HFFc6 (cell line): ENCODE results near the gene TGFBRAP1. TPM values are rescaled to one million over a fixed set of nuclear protein-coding genes. Genes with fewer than 3 reads are reported as not detected.

Experiments
- DNase-seq: peaks from one replicate; pipeline ENCODE4 v3.0.0-alpha.2; 2018
- H3K27ac Mint-ChIP-seq: 2 replicates; pipeline ENCODE4 v1.8.0; 2020; ENCODE audit warnings: mild to moderate bottlenecking, mixed read lengths
- H3K27me3 Mint-ChIP-seq: 2 replicates; pipeline ENCODE4 v1.8.0; 2021; ENCODE audit warnings: mild to moderate bottlenecking, moderate library complexity, mixed read lengths; ENCODE audit not compliant: insufficient read depth
- H3K36me3 Mint-ChIP-seq: 2 replicates; pipeline ENCODE4 v1.8.0; 2021; ENCODE audit warnings: low read depth, mixed read lengths
- H3K4me1 Mint-ChIP-seq: 2 replicates; pipeline ENCODE4 v1.8.0; 2020; ENCODE audit warnings: low read depth, mixed read lengths
- H3K4me3 Mint-ChIP-seq: 2 replicates; pipeline ENCODE4 v1.8.0; 2020; ENCODE audit warnings: mild to moderate bottlenecking, moderate library complexity, mixed read lengths
- H3K9me3 Mint-ChIP-seq: 2 replicates; pipeline ENCODE4 v1.8.0; 2020; ENCODE audit warnings: mild to moderate bottlenecking, mixed read lengths
- total RNA-seq, 6 experiments: library from RNA; stranded (reverse); fragmentation: NEBNext Ultra II Directional; extraction: Animal tissue kit (Norgen Biotek cat#: 25700); gene quantifications; 2 replicates in 1 of 6; 3 replicates in 5 of 6; pipeline ENCODE4 v1.2.3, GENCODE V29; 2021
- TF ChIP-seq, protein P1 (sequence below): fragments of 200-600 bp; sonication (generic); IDR thresholded peaks from 2 replicates; pipeline ENCODE4 v1.5.0; 2021; ENCODE audit warnings: antibody characterized with exemption, mild to moderate bottlenecking

TGFBRAP1 gene
- total RNA-seq, 6 experiments from 2014 or later, result 18.9 to 22.5 (median 19.8) TPM

DNA sequence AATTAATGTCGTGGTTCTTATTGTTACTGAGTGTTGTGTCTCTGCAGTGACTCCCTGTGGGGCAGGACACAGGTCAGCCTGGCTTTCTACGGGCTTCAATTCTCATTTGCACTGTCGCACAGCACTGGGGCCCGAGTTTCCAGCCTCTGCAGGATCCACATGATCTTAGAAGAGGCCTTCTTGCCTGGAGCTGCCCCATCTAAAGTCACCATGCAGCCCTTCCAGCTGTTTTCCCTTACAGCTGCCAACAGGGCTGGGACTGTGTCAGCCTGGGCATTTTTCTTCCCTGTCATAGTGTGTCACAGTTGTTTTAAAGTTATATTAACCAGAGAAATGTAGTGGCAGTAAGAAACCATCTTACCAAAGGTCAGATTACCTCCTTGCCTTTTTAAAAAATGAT is 42.3 kb upstream of the TGFBRAP1 start:
- Mint-ChIP-seq H3K27me3 (peaks cover 2% of the 10 kb centered on the region), H3K4me1 (peaks cover 94% of the 10 kb centered on the region), H3K27ac (peak overlapping the region; percentile 56), H3K9me3 (no peaks in the 10 kb centered on the region), H3K36me3 (peaks cover 97% of the 10 kb centered on the region), H3K4me3 (no peak overlapping the region)
- TF ChIP-seq, protein P1, sequence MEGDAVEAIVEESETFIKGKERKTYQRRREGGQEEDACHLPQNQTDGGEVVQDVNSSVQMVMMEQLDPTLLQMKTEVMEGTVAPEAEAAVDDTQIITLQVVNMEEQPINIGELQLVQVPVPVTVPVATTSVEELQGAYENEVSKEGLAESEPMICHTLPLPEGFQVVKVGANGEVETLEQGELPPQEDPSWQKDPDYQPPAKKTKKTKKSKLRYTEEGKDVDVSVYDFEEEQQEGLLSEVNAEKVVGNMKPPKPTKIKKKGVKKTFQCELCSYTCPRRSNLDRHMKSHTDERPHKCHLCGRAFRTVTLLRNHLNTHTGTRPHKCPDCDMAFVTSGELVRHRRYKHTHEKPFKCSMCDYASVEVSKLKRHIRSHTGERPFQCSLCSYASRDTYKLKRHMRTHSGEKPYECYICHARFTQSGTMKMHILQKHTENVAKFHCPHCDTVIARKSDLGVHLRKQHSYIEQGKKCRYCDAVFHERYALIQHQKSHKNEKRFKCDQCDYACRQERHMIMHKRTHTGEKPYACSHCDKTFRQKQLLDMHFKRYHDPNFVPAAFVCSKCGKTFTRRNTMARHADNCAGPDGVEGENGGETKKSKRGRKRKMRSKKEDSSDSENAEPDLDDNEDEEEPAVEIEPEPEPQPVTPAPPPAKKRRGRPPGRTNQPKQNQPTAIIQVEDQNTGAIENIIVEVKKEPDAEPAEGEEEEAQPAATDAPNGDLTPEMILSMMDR, result no peak
- no peak for DNase-seq

DNA sequence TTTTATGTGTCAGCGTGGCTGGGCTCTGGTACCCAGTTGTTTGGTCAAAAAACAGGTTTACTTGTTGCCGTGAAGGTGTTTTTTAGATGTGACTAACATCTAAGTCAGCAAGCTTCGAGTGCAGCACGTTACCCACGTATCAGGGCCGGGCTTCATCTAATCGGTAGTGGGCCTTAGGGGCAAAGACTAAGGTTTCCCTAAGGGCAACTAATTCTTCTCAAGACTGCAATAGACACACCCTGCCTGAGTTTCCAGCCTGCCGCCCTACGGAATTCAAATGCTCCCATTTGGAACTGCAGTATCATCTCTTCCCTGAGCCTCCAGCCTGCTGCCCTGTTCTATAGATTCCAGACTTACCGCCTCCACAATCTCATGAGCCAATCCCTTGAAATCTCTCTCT is 41.6 kb upstream of the TGFBRAP1 start:
- no peaks in the 10 kb centered on the region for H3K9me3 Mint-ChIP-seq
- TF ChIP-seq, protein P1, result no peak
- no peak for DNase-seq
- no peak overlapping the region for H3K4me3 Mint-ChIP-seq
- H3K36me3 Mint-ChIP-seq, result peaks cover 94% of the 10 kb centered on the region
- peaks cover 94% of the 10 kb centered on the region for H3K4me1 Mint-ChIP-seq
- peak overlapping the region; percentile 56 for H3K27ac Mint-ChIP-seq
- H3K27me3 Mint-ChIP-seq, result peaks cover 2% of the 10 kb centered on the region

DNA sequence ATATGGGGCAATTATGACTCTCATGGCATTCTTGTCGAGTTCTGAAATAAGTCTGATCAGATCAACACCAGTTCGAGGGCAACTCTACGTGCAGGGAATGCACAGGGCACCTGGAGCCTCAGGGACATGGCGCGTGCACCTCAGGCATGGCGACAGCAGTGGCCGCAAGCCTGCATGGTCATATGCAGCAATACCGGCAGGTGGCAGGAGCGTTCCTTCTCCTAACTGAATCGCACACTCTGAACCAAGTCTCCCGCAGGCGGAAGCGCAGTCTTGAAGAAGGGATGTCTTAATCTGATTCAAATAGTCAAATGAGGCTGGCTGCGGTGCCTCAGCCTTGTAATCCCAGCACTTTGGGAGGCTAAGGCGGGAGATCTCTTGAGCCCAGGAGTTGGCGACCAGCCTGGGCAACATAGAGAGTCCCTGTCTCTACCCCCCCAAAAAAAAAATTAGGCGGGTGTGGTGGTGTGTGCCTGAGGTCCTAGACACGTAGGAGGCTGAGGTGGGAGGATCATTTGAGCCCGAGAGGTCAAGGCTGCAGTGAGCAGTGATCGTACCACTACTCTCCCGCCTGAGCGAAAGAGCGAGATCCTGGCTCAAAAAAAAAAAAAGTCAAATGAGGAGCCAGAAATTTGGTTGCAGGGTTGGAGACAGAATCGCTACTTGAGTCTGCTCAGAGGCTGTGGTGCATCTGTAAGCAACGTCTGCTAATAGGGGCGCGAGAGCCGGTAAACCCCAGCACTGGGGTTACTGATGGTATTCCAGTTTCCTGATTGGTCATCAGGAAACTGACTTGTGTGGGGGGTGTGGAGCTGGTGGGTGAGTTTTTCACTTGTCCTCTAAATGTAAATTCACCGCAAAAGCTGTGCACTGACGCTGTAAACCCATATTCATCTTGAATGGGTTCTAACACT is 40.5 kb upstream of the TGFBRAP1 start:
- Mint-ChIP-seq H3K36me3 (peaks cover 94% of the 10 kb centered on the region), H3K4me3 (no peak overlapping the region), H3K4me1 (peaks cover 94% of the 10 kb centered on the region), H3K27me3 (peaks cover 2% of the 10 kb centered on the region), H3K9me3 (no peaks in the 10 kb centered on the region), H3K27ac (peak overlapping the region; percentile 77)
- TF ChIP-seq, protein P1, result peak; percentile 81
- DNase-seq, result peak; percentile 77

DNA sequence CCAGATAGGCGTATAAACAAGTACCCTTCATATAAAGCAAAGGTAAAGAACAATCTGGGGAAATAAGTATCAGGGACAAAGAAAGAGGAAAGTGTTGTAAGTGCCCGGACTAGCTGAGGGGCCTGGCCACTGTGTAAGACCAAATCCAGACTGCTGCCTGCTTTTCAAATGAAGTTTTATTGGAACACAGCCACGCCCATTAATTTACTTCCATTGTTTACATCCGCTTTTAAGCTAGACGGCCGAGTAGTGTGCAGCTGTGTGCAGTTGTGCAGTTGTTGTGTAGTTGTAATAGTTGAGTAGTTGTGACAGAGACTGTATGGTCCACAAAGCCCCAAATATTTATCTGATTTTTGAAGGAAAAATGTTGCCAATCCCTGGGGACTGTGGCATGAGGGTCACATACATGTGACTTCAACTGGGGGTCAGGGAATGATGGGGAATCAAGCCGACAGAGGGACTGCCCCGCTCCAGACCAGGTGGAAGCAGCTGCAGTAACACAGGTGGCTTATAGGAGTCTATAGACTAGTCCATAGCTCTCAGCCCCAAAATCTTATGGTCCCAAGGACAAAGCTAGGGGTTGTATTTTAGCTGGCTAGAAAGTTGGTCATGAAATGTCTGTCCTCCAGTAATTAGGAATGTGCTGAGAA is 39.3 kb upstream of the TGFBRAP1 start:
- peaks cover 94% of the 10 kb centered on the region for H3K4me1 Mint-ChIP-seq
- peak overlapping the region; percentile 77 for H3K27ac Mint-ChIP-seq
- H3K36me3 Mint-ChIP-seq, result peaks cover 91% of the 10 kb centered on the region
- TF ChIP-seq, protein P1, result no peak
- no peaks in the 10 kb centered on the region for H3K9me3 Mint-ChIP-seq
- no peak for DNase-seq
- peaks cover 2% of the 10 kb centered on the region for H3K27me3 Mint-ChIP-seq
- H3K4me3 Mint-ChIP-seq, result no peak overlapping the region

DNA sequence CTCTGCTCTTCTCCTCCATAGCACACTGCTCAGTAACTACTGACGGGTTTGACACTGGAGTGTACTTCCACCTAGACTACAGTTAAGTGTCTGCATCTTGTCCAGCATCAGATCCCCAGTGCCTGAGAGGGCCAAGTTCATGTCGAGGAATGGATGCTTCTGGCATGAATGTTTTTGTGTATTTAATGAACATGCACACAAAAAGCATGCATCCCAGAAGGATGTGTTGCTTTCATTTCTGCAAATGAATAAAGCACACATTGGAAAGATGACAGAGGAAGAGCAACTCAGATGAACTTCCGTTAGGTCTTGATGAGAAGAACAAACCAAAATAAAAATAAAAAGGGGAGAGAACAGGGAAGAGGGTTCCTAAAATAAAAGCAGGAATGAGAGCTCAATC is 35.7 kb upstream of the TGFBRAP1 start:
- H3K27ac Mint-ChIP-seq, result peak overlapping the region; percentile 91
- TF ChIP-seq, protein P1, result no peak
- H3K4me3 Mint-ChIP-seq, result peak overlapping the region; percentile 75
- H3K4me1 Mint-ChIP-seq, result peaks cover 91% of the 10 kb centered on the region
- peaks cover 91% of the 10 kb centered on the region for H3K36me3 Mint-ChIP-seq
- no peaks in the 10 kb centered on the region for H3K9me3 Mint-ChIP-seq
- H3K27me3 Mint-ChIP-seq, result no peaks in the 10 kb centered on the region; the same call in 1 of the 2 replicates
- peak; percentile 60 for DNase-seq
